ENCODE data around the gene DGKD. TPM values are rescaled to one million over a fixed set of nuclear protein-coding genes. Genes with fewer than 3 reads are reported as not detected.

DGKD gene
- total RNA-seq, 1 donor from 2014 or later = 72.5 TPM

DNA sequence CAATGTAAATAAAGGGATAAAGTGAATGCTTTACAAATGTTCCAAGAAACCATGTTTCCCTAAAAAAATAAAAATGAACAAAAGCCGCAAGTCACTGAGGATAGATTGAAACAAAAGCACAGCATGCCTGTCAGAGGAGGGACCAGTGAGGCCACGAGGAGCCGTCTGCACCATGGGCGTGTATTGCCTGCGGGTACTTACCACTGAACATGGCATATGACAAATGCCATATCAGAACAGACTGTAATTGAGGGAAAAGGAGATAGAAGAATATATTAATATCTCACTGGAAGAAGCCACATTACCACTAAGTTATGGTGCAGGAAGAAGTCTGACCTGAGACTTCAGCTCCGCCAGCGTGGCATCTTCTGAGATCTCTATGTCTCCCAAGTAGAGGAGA lies 136.5 kb downstream of the DGKD start:
- Mint-ChIP-seq H3K4me3 (no peak overlapping the region), H3K27ac (peak overlapping the region; percentile 85), H3K4me1 (ENCODE audit: unreplicated experiment) (peaks cover 9% of the 10 kb centered on the region), H3K36me3 (peaks cover 16% of the 10 kb centered on the region), H3K9me3 (no peaks in the 10 kb centered on the region), H3K27me3 (no peaks in the 10 kb centered on the region)
- no peak for DNase-seq (ENCODE audit: extremely low spot score, unreplicated experiment)
- TF ChIP-seq, protein P1, sequence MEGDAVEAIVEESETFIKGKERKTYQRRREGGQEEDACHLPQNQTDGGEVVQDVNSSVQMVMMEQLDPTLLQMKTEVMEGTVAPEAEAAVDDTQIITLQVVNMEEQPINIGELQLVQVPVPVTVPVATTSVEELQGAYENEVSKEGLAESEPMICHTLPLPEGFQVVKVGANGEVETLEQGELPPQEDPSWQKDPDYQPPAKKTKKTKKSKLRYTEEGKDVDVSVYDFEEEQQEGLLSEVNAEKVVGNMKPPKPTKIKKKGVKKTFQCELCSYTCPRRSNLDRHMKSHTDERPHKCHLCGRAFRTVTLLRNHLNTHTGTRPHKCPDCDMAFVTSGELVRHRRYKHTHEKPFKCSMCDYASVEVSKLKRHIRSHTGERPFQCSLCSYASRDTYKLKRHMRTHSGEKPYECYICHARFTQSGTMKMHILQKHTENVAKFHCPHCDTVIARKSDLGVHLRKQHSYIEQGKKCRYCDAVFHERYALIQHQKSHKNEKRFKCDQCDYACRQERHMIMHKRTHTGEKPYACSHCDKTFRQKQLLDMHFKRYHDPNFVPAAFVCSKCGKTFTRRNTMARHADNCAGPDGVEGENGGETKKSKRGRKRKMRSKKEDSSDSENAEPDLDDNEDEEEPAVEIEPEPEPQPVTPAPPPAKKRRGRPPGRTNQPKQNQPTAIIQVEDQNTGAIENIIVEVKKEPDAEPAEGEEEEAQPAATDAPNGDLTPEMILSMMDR (conservative IDR thresholded peaks at IDR 0.05) = no peak

DNA sequence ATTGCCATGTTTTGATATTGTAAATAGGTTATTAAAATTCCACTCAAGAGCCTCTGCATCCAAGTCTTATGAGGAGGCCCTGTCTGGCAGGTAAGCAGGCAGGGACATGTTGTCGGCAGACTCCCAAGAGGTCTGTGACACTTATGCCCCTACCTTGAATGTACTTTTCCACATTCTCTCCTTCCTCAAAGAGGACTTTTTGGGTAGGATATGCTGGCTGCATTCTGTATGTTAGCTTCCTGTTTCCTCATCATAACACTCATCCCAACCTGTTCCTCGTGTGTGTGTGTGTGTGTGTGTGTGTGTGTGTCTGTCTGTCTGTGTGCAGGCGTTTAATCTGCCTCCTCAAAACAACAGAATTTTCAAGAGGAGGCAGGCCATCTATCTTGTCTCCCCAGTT lies 137.0 kb downstream of the DGKD start:
- Mint-ChIP-seq H3K9me3 (no peaks in the 10 kb centered on the region), H3K4me3 (no peak overlapping the region), H3K27ac (peak overlapping the region; percentile 85), H3K36me3 (peaks cover 13% of the 10 kb centered on the region), H3K4me1 (ENCODE audit: unreplicated experiment) (peaks cover 4% of the 10 kb centered on the region), H3K27me3 (no peaks in the 10 kb centered on the region)
- no peak for DNase-seq (ENCODE audit: extremely low spot score, unreplicated experiment)
- TF ChIP-seq, protein P1 (conservative IDR thresholded peaks at IDR 0.05) = no peak

GRCh38 chr2:233492078-233492477 lies 137.8 kb downstream of the DGKD start:
- H3K27me3 Mint-ChIP-seq = no peaks in the 10 kb centered on the region
- no peak overlapping the region for H3K4me3 Mint-ChIP-seq
- no peaks in the 10 kb centered on the region for H3K9me3 Mint-ChIP-seq
- peaks cover 14% of the 10 kb centered on the region for H3K36me3 Mint-ChIP-seq
- no peak overlapping the region for H3K27ac Mint-ChIP-seq
- no peak for DNase-seq (ENCODE audit: extremely low spot score, unreplicated experiment)
- H3K4me1 Mint-ChIP-seq (ENCODE audit: unreplicated experiment) = no peaks in the 10 kb centered on the region
- TF ChIP-seq, protein P1 (conservative IDR thresholded peaks at IDR 0.05) = no peak

DNA sequence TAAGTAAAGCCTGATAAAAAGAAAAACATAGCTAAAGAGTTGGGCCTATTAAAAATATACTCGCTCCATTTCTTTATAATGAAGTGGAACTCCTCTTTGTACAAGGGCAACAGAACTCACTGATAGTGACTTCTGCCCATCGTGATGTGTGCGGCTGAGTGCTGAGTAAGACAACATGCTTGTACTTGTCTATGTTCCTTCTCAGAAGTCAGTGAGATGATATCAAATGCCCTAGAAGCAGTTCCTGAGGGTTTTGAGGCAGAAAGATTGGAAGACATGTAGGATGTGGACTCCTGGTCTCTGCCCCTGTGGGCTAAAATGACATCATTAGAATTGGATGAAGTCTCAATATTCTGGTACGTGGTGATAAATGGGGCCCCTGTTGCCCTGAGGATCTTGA lies 138.5 kb downstream of the DGKD start:
- DNase-seq (ENCODE audit: extremely low spot score, unreplicated experiment) = no peak
- Mint-ChIP-seq H3K27ac (peak overlapping the region; percentile 71), H3K4me1 (ENCODE audit: unreplicated experiment) (no peaks in the 10 kb centered on the region), H3K9me3 (no peaks in the 10 kb centered on the region), H3K4me3 (no peak overlapping the region), H3K27me3 (no peaks in the 10 kb centered on the region), H3K36me3 (peaks cover 18% of the 10 kb centered on the region)
- TF ChIP-seq, protein P1 (conservative IDR thresholded peaks at IDR 0.05) = no peak

GRCh38 chr2:233495503-233496496 lies 141.5 kb downstream of the DGKD start:
- DNase-seq (ENCODE audit: extremely low spot score, unreplicated experiment) = no peak
- Mint-ChIP-seq H3K9me3 (no peaks in the 10 kb centered on the region), H3K4me1 (ENCODE audit: unreplicated experiment) (no peaks in the 10 kb centered on the region), H3K4me3 (no peak overlapping the region), H3K36me3 (peaks cover 24% of the 10 kb centered on the region), H3K27ac (no peak overlapping the region), H3K27me3 (no peaks in the 10 kb centered on the region)
- TF ChIP-seq, protein P1 (conservative IDR thresholded peaks at IDR 0.05) = no peak
